SK-MEL-5 (cell line): ENCODE data around the gene UNKL. TPM values are rescaled to one million over a fixed set of nuclear protein-coding genes. Genes with fewer than 3 reads are reported as not detected.

Experiments
- DNase-seq: peaks from one replicate; pipeline ENCODE4 v3.0.0-alpha.2; 2016; ENCODE audit warnings: low read depth, low spot score
- in situ Hi-C: cut with HindIII; loops from 2 replicates; pipeline ENCODE4 v1.10.0; 2016; ENCODE audit warnings: low sequenced_read_pairs, high pct_unique_total_duplicates, low pct_unique_long_range_greater_than_20kb
- total RNA-seq: library from RNA; depleted of rRNA; stranded (reverse); fragments of >200 nt; shearing (Covaris generic); gene quantifications from 2 replicates; pipeline ENCODE4 v1.2.3, GENCODE V29; 2014

The UNKL gene
- total RNA-seq, 1 experiment from 2014 or later: 7.8 TPM

GRCh38 chr16:1424028-1424427 lies 9.5 kb upstream of the UNKL start:
- in situ Hi-C loops: no loop called here
- DNase-seq: no peak

GRCh38 chr16:1422076-1422475 lies 7.6 kb upstream of the UNKL start:
- DNase-seq: no peak
- in situ Hi-C loops: no loop called here

DNA sequence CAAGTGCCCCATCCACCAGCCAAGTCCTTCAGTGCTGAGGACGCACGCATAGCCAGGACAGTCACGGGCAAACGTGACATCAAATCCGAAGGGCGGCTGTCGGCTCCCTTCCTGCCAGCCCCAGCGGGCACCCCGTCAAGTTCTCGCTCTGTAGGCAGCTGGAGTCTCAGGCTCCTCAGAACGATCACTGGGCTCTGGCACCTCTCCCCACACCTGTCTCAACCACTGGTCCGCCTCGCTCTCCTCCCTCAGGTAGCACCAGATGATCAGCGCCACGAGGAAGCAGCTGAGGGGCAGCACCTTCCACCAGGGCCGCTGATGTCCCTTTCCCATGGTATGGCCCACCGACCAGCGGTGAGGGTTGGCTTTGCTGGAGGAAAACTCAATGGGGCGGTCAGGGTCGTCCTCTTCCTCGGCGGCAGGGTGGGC lies 5.6 kb upstream of the UNKL start:
- in situ Hi-C loops: no loop called here
- no peak for DNase-seq

DNA sequence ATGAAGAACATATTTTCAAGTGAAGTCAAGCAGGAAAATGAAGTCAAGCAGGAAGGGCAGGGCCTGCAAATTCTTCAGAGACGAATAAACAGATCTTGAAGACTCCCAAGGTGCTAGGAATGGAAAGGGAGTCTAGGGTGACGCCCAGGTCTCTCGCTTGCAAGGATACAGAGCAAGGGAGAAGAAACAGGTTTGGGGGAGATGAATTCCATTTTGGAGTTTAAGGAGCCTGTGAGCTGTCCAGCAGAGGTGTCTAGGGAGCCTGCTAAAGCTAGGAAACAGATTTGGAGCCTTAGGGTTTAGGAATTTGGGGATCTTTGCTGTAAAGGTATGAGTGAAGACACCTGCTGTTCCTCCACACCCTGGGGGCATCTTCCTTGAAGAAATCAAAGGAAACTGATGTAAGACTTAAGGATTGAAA lies 2.0 kb upstream of the UNKL start:
- in situ Hi-C loops: no loop called here
- DNase-seq: no peak

GRCh38 chr16:1413684-1414531 lies 596 bp downstream of the UNKL start:
- peak; percentile 54 for DNase-seq
- in situ Hi-C loops: no loop called here

- in situ Hi-C loops: no loop called here
- no peak for DNase-seq
Observed at GRCh38 chr16:1412847-1413246, 1.7 kb downstream of the UNKL start.

DNA sequence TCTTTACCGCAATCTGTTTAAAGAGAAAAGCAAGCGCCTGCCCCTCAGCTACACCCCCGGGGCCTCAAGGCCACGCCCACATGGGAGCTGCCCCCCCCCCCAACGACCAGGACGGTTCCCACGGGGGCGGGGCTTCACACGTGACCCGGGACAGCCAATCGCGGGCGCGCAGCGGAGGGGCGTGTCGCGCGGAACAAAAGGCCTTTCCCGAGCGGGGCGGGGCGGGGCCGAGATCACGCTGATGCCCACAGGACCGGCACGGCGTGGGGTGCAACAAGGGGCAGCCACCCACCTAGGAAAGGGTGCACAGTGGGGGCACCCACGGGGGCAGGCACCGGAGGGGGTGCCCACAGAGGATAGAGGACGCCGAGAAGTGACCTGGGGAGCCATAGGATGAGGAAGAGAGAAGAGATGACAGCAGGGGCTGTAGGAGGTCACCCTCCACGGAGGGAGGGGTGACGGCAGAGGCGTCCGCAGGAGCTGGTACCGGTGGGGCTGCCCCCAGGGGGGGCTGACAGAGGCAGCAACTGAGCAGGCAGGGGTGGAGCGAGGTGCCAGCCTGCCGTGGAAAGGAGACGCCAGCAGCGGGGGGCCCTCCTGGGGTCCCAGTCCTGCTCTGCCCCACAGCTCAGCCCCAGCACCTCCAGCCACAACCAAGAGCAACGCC lies 6.2 kb downstream of the UNKL start:
- in situ Hi-C loops: no loop called here
- DNase-seq: peak; percentile 85

GRCh38 chr16:1407753-1408152 lies 6.8 kb downstream of the UNKL start:
- in situ Hi-C loops: no loop called here

GRCh38 chr16:1403733-1404132 lies 10.8 kb downstream of the UNKL start:
- no peak for DNase-seq

More at GRCh38 chr16:1407753-1408152, 6.8 kb downstream of the UNKL start:
- DNase-seq: no peak

GRCh38 chr16:1403036-1403435 lies 11.5 kb downstream of the UNKL start:
- no peak for DNase-seq
- in situ Hi-C loops: no loop called here

More at GRCh38 chr16:1403733-1404132, 10.8 kb downstream of the UNKL start:
- in situ Hi-C loops: no loop called here

DNA sequence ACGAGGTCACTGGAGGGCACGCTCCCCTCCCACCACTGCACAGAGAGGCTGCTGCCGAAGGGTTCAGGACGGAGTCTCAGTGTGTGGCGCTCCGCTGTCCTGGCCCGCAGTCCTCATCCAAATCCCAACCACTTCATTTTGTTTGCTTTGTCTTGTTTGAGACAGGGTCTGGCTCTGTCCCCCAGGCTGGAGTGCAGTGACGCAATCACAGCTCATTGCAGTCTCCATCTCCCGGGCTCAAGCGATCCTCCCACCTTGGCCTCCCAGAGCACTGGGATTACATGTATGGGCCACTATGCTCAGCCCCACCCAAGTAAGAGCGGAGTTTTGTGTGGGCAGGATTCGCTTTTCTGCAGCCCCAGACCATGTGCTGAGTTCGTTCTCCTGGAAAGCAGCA lies 12.7 kb downstream of the UNKL start:
- in situ Hi-C loops: no loop called here
- DNase-seq: no peak

- no peak for DNase-seq
- in situ Hi-C loops: no loop called here
Observed at GRCh38 chr16:1401061-1401757, 13.3 kb downstream of the UNKL start.

DNA sequence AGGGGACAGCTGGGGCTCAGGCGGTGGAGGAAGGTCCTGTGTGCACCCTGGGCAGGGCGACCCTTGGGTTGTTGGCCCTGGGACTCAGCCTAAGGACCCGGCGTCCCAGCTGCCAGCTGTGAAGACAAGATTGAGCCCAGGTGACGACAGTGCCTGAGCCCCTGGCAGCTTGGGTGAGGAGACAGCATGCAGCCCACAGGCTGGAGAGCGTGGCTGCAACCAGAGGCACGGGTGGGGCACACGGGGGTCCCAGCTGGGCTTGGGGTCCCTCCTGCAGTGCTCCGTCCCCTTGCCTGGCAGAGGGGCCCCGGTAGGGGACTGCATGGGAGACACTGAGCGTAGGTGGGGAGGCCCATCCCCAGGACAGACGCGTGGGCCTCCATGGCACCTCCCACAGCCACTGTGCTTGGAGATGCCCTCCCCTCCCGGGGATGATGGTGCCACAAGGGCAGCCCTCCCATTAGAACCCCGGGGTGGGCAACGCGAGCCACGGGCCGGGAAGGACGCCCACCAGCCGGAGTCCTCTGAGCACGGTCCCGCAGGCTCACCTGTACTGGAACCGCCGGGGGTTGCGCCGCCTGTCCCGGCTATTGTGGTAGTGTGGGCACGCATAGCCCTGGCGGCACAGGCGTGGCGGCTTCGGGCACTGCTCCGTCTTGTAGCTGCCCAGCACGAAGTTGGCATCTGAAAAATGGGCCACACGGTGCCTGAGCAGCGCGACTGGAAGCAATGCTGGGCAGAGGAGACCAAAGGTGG lies 15.5 kb downstream of the UNKL start:
- DNase-seq: no peak
- in situ Hi-C loops: no loop called here

DNA sequence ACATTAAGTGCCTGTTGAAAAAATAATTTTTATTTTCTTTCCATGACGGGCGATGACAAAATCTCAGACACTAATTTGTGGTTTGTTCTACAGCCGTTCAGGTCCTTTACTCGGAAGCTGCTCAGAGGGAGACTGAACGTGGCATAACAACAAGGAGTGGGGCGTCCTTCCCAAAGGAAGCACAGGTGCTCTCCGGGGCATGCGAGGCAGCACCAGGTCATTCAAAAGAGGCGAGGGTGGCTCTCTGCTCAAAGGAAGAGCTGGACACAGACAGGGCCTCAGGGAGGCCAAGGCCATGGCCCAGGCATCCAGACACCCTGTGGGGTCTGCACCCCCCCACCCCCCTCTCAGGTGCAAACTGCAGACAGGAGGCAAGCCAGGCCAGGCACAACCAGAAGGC lies 16.2 kb downstream of the UNKL start:
- in situ Hi-C loops: no loop called here
- no peak for DNase-seq

DNA sequence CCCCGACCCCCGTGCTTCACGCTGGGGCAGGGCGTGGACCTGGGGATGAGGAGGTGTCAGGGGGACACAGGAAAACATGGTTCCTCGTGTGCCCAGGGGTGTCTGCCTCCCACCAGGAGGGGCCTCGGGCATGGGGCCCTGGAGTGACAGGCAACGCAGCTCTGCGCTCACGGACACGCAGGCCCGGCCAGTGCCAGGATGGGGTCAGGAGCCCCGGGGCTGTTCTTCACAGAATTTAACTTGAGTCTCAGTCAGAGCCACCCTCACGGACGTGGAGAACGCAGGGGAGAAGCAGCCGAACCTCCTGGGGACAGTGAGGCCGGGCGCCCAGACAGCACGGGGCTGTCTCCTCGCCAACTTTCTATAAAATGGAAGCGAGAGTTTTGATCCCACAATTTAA lies 16.7 kb downstream of the UNKL start:
- no peak for DNase-seq
- in situ Hi-C loops: no loop called here

- in situ Hi-C loops: no loop called here
- DNase-seq: no peak
Observed at GRCh38 chr16:1395444-1396031, 19.0 kb downstream of the UNKL start.

DNA sequence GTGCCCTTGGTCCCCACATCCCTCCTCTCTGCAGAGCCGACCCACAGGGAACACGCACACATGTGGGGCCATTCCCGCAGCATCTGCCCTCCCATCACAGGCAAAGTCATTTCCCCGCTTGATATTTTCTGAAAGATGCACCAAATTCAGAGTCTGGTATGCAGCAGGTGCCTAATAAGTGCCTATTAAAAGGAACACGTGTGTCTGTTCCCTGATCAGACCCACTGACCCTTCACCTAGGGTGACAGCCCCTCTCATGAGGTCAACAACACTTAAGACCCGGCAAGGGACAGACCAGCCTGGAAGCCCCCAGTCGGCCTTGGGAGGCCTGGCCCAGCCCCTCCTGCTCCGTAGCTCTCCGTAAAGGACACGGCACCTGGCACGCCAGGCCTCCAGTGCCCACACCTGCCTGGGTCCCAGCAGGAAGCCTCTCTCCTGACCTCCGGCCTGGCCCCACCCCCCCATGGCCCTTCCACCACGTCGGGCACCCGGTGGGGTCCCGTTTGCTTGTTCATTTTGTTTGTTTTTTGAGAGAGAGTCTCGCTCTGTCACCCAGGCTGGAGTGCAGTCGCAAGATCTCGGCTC lies 20.0 kb downstream of the UNKL start:
- in situ Hi-C loops: no loop called here
- no peak for DNase-seq
